Measurements from ENCODE around the gene BBS1.

BBS1 gene

DNA sequence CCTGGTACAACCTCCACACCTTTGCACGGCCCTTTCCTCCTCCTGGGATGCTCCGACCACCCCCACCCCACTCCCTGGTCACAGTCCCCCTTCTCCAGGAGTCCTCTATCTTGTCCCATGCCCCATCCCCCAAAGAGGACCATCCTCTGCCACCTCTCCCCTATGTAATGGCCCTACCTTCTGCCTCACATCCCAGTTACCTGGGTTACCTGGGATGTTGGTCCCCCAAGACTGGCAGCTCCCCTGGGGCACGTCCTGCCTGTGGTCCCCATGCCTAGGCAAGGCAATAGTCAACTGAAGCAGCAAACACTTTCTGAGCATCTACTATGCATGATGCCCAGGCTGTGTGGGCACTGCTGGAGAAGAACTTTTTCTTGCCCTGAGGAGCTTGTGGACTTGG lies 45.0 kb downstream of the BBS1 start:
- no peak for DNase-seq

DNA sequence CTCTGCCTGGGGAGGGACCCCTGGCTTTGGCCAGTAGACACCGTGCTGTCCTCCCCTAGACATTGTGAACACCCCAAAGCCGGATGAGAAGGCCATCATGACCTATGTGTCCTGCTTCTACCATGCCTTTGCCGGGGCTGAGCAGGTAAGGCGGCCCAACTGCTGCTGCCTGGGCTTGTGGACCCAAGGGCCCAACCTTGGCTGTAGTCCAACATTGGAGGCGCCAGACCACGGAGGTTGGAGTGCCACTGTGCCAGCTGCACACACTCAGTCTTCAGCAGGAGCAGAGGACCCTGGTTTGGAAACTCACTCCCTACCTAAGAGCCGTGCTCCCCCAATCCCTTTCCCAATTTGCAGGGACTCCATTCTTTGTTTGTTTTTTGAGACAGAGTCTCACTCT lies 45.7 kb downstream of the BBS1 start:
- no peak for DNase-seq

DNA sequence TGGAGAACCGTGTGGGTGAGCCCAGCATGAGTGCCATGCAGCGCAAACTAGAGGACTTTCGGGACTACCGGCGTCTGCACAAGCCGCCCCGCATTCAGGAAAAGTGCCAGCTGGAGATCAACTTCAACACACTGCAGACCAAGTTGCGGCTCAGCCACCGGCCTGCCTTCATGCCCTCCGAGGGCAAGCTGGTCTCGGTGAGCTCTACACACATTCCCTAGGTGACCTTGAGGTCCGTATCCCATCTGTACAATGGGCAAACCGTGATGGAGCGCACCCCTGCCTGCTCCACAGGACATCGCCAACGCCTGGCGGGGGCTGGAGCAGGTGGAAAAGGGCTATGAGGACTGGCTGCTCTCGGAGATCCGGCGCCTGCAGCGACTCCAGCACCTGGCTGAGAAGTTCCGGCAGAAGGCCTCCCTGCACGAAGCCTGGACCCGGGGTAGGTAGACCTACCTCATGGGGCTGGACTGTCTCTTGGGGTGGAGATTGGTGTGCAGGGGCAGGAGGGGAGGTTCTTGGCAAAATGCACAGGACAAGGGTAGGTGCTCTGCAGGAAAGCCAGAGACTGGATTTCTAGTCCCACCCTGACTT lies 47.4 kb downstream of the BBS1 start:
- no peak for DNase-seq

DNA sequence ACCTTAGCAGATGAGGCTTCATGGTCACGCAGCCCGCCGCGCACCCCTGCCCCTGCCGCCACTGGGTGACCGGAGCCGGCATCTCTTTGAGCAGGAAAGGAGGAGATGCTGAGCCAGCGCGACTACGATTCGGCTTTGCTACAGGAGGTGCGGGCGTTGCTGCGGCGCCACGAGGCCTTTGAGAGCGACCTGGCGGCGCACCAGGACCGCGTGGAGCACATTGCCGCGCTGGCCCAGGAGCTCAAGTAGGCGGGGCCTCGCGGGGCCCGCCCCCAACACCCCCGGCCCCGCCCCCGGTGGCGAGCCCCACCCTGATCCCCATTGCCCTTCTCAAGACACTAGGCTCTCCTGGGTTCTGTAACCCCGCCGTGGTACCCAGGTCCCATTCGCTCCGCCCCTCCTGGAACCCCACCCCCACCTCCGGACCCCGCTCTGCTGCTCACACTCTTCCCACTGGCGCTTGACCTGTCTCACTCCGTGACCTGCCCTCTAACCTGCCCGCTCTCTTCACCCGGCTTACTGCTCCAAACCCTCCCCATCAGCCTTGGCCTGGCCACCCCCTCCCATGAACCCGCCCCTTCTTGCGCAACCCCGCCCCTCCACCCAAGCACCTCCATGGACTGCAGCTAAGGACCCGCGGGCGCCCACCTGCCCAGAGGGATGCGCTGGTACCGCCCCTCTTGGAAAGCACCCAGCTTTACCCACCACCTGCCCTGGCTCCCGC lies 48.9 kb downstream of the BBS1 start:
- DNase-seq: peak; percentile 34

DNA sequence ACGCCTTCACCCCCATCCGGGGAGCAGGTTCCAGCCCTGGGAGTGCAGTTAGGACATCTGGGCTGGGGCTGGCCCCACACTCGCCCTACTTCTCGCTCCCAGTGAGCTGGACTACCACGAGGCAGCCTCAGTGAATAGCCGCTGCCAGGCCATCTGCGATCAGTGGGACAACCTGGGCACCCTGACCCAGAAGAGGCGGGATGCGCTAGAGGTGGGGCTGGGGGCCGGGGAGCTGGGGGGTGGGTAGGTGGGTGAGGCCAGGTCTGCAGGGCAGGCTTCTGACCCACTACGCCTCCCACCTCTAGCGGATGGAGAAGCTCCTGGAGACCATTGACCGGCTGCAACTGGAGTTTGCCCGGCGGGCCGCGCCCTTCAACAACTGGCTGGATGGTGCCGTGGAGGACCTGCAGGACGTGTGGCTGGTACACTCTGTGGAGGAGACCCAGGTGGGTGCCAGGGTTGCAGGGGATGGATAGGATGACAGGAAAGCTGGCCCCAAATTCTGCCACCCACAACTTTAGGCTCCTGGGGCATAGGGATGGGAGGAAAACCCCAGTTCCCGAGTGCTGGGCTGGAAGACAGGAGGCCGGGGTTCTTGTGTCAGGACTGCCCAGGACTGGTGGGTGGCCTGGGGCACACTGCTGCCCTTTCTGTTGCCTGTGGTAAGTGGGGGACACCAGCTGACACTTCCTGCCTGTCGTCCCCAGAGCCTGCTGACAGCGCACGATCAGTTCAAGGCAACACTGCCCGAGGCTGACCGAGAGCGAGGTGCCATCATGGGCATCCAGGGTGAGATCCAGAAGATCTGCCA lies 49.6 kb downstream of the BBS1 start:
- DNase-seq: no peak

DNA sequence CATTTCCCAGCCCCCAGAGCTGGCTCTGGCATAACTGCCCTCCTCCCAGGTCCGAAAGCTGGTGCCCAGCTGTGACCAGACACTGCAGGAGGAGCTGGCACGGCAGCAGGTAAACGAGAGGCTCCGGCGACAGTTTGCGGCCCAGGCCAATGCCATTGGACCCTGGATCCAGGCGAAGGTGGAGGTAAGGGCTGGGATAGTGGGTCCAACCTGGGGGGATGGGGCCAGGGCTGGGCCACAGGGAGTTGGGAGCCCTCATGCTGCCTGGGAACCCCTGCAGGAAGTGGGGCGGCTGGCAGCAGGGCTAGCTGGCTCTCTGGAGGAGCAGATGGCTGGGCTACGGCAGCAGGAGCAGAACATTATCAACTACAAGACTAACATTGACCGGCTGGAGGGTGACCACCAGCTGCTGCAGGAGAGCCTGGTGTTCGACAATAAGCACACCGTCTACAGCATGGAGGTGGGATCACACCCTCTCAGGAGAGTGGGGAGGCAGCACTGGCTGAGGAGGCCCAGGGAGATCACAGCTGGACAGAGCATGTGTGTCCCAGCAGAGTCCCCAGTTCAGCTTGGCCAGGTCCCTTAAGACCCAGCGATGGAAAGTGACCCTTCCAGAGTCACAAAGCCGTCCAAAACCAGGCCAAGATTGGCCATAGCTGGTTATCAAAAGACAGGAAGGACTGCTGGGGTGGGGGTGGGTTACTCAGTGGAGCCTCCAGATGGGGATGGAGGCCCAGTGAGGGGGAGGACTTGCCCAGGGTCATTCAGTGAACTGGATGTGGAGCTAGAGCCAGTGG lies 50.9 kb downstream of the BBS1 start:
- DNase-seq: no peak

DNA sequence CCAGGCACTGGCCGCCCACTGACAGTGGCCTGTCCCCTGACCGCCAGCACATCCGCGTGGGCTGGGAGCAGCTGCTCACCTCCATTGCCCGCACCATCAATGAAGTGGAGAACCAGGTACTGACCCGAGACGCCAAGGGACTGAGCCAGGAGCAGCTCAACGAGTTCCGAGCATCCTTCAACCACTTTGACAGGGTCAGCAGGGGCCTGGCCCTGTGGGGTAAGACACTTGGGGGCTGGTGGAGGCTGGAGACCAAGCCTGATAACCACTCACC lies 51.5 kb downstream of the BBS1 start:
- no peak for DNase-seq

DNA sequence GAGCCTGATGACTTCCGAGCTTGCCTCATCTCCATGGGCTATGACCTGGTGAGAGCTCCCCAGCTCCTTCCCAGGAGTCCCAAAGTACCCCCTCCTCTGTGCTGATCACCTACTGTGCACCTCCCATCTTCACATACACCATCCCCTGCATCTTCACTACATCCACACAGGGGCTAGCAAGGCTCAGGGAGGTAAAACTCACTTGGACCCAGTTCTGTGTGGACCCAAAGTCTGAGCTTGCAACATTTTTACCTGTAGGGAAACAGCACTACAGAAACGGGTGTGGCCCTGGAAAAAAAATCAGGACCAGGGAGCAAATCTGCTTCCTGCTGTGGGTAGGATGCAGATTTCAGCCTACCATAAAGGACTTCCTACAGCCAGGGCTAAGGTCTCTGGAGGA lies 51.8 kb downstream of the BBS1 start:
- DNase-seq: no peak

DNA sequence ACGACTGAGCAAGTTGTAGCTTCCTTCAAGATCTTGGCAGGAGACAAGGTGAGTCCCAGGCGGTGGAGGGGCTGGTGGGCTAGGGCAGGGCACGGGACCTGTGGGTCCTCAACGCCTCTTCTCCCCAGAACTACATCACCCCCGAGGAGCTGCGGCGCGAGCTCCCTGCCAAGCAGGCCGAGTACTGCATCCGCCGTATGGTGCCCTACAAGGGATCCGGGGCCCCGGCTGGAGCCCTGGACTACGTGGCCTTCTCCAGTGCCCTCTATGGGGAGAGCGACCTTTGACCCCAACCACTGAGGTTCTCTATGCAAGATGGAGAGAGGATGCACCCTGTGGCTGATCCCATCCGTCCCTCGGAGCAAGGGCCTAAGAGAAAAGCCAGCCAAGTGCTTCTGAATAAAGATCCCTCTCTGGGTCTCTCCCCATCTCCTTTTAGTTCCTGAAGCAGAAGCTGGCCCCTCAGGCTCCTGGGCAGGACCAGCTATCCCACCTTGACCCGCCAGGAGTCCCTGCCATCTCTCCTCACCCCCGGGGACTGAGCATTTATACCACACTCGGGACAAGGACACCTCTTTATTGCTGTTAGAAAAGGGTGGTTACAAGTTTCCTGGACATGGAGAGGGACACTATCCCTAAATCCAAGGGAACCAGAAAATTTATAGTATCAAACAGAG lies 52.6 kb downstream of the BBS1 start:
- no peak for DNase-seq

DNA sequence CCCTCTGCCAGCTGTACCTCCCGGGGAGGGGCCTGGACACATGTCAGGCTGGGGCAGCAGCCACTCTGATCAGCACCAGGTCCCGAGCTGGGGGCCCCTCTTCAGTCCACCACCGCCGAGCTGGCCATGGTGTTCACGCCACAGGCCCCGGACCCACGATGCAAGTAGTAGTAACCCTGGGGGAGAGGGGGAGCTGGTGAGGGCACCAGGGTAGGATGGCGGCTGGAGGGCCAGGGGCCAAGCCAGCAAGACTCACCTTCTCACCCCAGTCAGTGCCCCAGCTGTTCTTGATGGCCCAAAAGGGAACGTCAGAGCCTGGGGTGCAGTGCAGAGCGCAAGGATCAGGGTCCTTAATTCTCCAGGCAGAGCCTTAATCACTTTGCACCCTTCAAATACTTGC lies 53.4 kb downstream of the BBS1 start:
- DNase-seq: no peak

DNA sequence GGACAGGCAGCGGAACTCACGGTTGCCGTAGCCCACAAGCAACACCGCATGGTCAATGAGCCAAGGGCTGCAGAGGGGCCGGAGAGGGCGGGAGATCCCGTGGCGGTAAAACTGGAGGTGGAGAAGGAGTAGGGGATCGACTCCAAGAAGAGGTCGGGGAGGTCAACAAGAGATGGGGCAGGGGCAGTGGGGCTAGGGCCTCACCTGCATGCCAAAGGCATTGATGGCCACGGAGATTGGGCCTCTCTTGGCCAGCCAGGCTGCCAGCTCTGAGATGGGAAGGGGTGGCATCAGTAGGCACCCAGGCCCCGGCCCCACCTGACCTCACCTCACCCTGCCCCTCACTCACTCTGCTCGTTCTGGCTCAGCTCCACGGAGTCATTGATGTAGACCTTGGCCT lies 54.1 kb downstream of the BBS1 start:
- no peak for DNase-seq

DNA sequence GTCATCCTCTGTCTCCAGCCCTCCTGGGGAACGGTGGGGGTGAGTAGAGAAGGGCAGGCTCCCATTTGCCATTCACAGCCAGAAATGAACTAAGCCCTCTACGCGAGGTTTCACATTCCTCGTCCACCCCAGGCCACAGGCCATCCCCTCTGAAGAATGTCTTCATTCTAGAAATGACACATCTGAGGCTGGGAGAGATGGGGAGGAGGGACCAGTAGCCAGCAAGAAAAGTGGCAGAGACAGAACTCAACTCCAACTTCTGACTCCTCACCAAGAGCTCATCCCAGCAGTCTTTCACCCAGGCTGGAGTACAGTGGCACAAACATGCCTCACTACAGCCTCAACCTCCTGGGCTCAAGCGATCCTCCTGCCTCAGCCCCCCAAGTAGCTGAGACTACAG lies 54.5 kb downstream of the BBS1 start:
- DNase-seq: no peak

DNA sequence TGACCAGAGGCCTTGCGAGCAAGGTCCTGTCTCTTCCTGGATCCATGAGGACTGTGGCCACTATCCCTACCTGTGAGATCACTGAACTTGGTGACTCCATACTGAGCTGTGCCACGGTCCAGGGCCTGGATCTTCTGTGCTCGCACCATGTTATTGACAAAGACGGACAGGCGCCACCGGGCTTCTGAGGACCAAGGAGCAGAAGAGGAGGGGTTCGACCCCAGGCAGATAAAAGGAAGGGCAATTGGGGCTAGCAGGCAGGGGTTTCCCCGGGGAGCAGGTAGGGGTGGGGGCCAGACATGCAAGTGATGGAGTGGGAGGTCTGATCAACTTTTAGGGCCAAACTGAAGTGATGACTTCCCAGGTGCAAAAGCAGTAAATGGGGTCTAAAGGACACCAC lies 55.8 kb downstream of the BBS1 start:
- DNase-seq: no peak

DNA sequence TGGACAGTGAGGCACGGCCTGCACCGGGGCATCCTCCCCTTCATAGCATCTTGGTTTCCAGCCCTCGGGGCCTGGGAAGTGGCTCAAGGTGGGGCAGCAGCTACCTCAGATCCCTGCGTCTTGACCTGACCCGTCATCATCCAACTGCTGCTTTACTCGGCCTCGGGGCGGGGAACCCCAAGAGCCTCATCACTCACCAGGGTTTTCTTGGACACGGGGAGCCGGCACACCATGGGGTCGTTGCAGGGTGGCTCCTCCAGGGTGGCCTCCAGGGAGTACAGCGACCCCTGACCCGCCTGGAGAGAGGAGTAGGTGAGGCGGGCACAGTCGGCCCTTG lies 57.3 kb downstream of the BBS1 start:
- DNase-seq: no peak

DNA sequence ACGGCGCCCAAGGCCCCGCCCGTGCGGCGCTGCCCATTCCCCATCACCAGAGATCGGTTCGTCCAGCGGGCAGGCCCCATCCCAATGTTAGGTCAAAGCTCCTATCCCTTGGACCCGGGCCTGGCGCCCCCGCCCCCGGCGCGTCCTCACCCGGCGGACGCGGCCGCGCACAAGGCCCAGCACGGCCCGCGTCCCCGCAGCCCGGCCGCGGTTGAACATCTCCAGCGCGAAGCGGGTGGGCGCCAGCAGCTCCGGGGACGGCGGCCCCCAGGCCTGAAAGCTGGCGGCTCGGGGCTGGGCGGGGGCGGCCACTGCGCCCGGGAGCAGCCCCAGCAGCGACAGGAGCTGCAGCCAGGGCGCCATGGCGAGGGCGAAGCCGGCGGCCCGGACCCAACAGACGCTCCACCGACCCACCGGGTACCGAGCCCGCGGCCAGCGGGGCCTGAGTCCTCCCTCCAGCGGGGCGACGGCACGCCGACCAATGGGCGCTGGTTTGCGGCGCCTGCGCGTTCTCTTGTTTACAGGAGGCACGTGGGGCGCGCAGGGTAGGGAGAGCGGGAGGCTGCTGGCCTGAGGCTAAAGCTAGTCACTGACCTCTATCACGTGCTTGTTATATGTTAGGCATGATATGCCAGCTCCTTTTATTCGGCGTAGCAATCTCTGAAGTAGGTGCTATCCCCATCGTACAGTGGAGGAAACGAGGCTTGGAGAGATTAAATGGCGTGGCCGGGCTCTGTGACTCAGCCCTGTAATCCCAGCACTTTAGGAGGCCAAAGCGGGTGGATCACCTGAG lies 57.9 kb downstream of the BBS1 start, which contains the start of gene CTSF:
TSS of gene CTSF (minus strand) at position 483 of the 793 bp plus-strand sequence. CDS start at position 363, 120 bp downstream.
- DNase-seq: peak; percentile 72

DNA sequence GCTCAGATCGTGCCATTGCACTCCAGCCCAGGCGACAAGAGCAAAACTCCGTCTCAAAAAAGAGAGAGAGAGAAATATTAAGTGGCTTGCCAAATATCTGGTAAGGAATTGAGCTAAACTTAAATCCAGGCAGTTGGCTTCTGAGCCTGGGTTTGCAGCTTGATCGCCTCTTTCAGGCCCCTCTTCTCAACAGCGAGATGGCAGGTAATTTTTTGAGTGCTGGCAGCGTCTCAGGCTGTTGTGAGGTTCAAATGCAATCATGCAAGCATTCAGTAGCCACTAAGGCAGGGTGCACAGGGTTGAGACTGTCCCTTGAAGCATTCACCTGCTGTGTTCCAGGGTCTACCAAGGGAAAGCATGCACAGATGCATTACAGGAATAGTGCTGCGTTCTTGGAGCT lies 58.6 kb downstream of the BBS1 start:
- DNase-seq: no peak

DNA sequence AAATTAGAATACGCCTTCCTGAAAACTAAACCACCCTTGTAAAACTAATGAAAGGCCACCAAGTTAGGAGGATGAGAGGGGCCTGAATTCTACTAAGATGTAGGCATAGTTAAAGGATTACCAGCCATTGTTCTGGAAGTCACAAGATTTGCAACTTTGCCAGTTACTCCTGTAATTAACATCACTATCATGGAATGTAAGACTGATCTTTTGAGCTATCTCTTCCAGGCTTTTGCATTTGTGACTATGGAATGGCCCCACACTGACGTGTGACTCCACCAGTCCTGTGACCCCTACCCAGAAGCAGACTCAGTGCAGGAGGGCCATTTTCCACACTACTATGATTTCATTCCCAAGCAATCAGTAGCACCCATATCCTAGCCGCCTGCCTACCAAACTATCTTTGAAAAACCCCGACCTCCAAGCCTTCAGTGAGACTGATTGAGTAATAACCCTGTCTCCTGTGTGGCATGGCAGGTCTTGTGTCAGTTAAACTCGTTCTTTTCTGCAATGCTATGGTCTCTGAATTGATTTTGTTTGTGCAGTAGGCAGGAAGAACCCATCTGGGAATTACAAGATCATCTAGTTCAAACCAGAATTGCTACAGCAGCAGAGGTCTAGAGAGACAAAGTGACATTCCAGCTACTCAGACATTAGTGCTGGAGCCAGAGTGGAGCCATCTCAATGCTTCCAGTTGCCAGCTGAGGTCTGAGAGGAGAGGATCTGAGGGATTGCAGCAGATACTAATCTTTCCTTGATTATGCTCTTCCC lies 59.8 kb downstream of the BBS1 start:
- no peak for DNase-seq

DNA sequence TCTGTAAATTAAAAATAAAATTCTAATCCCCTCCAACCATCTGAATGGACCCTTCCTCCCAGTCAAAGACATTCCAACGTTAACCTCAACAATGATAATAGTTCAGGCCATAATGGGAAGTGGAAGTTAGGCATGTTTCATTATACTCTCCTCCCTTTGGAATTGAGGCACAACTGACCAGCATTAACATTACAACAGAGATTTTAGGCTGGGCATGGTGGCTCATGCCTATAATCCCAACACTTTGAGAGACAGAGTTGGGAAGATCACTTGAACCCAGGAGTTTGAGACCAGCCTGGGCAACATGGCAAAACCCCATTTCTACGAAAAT lies 60.4 kb downstream of the BBS1 start:
- no peak for DNase-seq

DNA sequence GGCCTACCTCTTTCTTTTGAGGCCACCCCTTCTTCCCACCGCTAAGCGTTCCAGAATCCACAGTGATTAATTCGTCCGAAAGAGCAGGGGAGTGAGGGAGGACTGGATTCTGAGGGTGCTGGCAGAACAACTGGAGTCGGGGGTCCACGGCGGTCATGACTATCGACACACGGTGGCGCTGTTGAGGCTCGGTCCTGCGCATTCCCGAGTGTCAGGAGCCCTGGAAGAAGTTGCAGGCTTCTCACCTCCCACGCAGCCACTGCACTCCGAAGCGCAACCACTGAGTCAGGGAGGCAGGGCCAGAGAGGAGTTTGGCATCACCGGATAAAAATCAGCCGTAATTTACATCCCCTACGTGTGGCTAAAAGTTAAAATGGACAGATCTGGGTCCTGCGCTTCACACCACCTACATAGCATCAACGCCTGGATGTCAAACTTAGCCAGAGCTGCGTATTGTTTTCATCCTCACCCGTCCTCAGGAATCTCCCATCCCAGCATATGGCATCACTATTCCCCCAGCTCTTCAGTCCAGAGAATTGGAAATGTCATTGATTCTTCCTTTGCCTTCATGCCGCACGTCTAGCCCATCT lies 68.7 kb downstream of the BBS1 start:
- DNase-seq: peak; percentile 83

DNA sequence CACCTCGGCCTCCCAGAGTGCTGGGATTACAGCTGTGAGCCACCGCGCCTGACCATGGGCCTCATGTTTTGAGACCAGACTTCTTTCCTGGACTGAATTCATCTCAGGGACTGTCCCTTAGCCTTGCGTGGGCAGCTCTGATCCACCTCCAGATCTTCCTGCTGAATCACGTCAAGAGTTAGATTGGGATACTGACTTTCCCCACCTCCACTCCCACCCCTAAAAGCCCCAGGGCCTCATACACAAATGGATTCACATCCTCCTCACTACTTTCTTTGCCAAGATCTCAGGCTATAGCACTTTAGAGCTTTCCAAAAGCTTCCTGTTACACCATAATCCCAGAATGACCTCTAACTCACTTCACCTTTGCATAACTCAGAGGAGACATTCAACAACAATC lies 70.4 kb downstream of the BBS1 start:
- DNase-seq: no peak

DNA sequence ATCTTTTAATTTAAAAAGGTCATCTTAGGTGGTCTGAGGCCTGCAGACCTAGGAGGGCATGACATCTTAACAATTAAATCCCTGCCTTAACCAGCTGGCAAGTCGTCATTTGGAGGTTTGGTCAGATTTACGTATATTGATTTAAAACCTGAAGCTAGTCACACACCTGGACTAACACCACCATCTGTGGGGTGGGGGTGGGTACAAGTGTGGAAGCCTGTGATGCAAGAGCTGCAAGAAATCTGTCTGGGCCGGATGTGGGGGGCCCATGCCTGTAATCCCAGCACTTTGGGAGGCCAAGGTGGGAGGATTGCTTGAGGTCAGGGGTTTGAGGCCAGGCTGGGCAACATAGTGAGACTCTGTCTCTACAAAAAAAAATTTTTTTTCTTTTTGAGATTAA lies 70.8 kb downstream of the BBS1 start:
- DNase-seq: no peak

All from stimulated activated CD4-positive, alpha-beta T cell treated with anti-CD3 and anti-CD28 coated beads, Interleukin-12 subunit alpha, Interleukin-12 subunit beta, amount 100 ng/mL, for 4 hours (primary cell).